Measurements from ENCODE around the gene NR2C1. TPM values are rescaled to one million over a fixed set of nuclear protein-coding genes. Genes with fewer than 3 reads are reported as not detected.

Gene NR2C1
- total and polyA plus RNA-seq, 10 of the 15 experiments (the other 5 are each of a cell fraction or from before 2014, with no cell fraction given), result 8.8 to 38.1 (median 31.3) TPM

GRCh38 chr12:95034750-95035149 is 38.7 kb downstream of the NR2C1 start:
- BruUV-seq (replicated peaks), result no TSS peak
- ChIA-PET POLR2A (no interaction called here), SMC1A (ENCODE audit: uncharacterized antibody, unreplicated experiment) (no interaction called here), RAD21 (ENCODE audit: unreplicated experiment) (no interaction called here), CTCF (no interaction called here)
- no peak overlapping the region for H3K9ac ChIP-seq (ENCODE audit: control insufficient read depth, insufficient read depth, low read length)
- no peak for DNase-seq (ENCODE audit: low read depth, low spot score)
- no peak overlapping the region for H3K4me2 ChIP-seq (ENCODE audit: control insufficient read depth, insufficient read depth)
- no peak for FAIRE-seq
- 94% methylated on average over 1 of the region's 1 CpG for WGBS (ENCODE audit: insufficient coverage, insufficient replicate concordance, low lambda C conversion rate, missing lambda C conversion rate)
- peaks cover 0 to 9% of the 10 kb centered on the region in 2 experiments; a peak in 1 of 4 replicates for H3K36me3 ChIP-seq (ENCODE audit: control insufficient read depth in 2 of 2, insufficient read depth in 2 of 2, low read length in 1 of 2)
- H2AFZ ChIP-seq (ENCODE audit: control insufficient read depth, low read depth, low read length), result no peak overlapping the region
- no peaks in the 10 kb centered on the region for H3K9me3 ChIP-seq (replicated peaks; ENCODE audit: control insufficient read depth, insufficient read depth, low read length)
- ATAC-seq, result no peak
- intact Hi-C loops (cut with micrococcal nuclease; ENCODE audit: unreplicated experiment) (no loop called here), in situ Hi-C loops (cut with MboI) (no loop called here)
- no peaks in the 10 kb centered on the region for H4K20me1 ChIP-seq (ENCODE audit: control insufficient read depth, insufficient read depth)
- H3K4me1 ChIP-seq (ENCODE audit: control insufficient read depth, insufficient read depth, low read length), result no peaks in the 10 kb centered on the region
- no peak overlapping the region for H3K4me3 ChIP-seq
- no peaks in the 10 kb centered on the region for H3K79me2 ChIP-seq (ENCODE audit: control insufficient read depth, insufficient read depth, low read length)
- no peaks in the 10 kb centered on the region for H3K27me3 ChIP-seq (replicated peaks in 1 of 2; ENCODE audit: control insufficient read depth in 2 of 2, insufficient read depth in 2 of 2, low read length in 1 of 2)
- H3K27ac ChIP-seq (ENCODE audit: control insufficient read depth, insufficient read depth), result no peak overlapping the region
- TF ChIP-seq ETV6 (conservative IDR thresholded peaks at IDR 0.05 in 1 of 2, IDR thresholded peaks at IDR 0.05 in 1 of 2; ENCODE audit: borderline replicate concordance in 1 of 2, low read depth in 1 of 2) (no peak), NRF1 (conservative IDR thresholded peaks at IDR 0.05; ENCODE audit: low read depth, low read length) (no peak), ZNF24 (IDR thresholded peaks at IDR 0.05) (no peak), RB1 (IDR thresholded peaks at IDR 0.05; ENCODE audit: borderline replicate concordance) (no peak)

- Histone ChIP-seq H3K4me2 (ENCODE audit: control insufficient read depth, insufficient read depth) (no peak overlapping the region), H3K4me3 (no peak overlapping the region), H3K27me3 (replicated peaks in 1 of 2; ENCODE audit: control insufficient read depth in 2 of 2, insufficient read depth in 2 of 2, low read length in 1 of 2) (no peaks in the 10 kb centered on the region), H3K79me2 (ENCODE audit: control insufficient read depth, insufficient read depth, low read length) (no peaks in the 10 kb centered on the region), H4K20me1 (ENCODE audit: control insufficient read depth, insufficient read depth) (no peaks in the 10 kb centered on the region), H3K9ac (ENCODE audit: control insufficient read depth, insufficient read depth, low read length) (no peak overlapping the region), H3K36me3 (ENCODE audit: control insufficient read depth in 2 of 2, insufficient read depth in 2 of 2, low read length in 1 of 2) (no peaks in the 10 kb centered on the region; a peak in 1 of 4 replicates), H2AFZ (ENCODE audit: control insufficient read depth, low read depth, low read length) (no peak overlapping the region), H3K27ac (ENCODE audit: control insufficient read depth, insufficient read depth) (no peak overlapping the region), H3K4me1 (ENCODE audit: control insufficient read depth, insufficient read depth, low read length) (no peaks in the 10 kb centered on the region), H3K9me3 (replicated peaks; ENCODE audit: control insufficient read depth, insufficient read depth, low read length) (no peaks in the 10 kb centered on the region)
- ATAC-seq, result peak; percentile 36; the same call in 1 of the 3 replicates
- intact Hi-C loops (cut with micrococcal nuclease; ENCODE audit: unreplicated experiment) (no loop called here), in situ Hi-C loops (cut with MboI) (no loop called here)
- WGBS (ENCODE audit: insufficient coverage, insufficient replicate concordance, low lambda C conversion rate, missing lambda C conversion rate), result 100% methylated on average over 2 of the region's 2 CpGs
- ChIA-PET RAD21 (ENCODE audit: unreplicated experiment) (interaction anchor here (0.6 kb wide), 1 partner anchor 316 kb away, joined by 3 read pairs; no protein-coding TSS in a partner anchor), POLR2A (no interaction called here), CTCF (interaction anchor here (0.7 kb wide), 1 partner anchor 10 kb away, joined by 3 read pairs; no protein-coding TSS in a partner anchor), SMC1A (ENCODE audit: uncharacterized antibody, unreplicated experiment) (interaction anchor here (0.7 kb wide), 1 partner anchor 219 kb away, joined by 3 read pairs; no protein-coding TSS in a partner anchor)
- BruUV-seq (replicated peaks), result no TSS peak
- no peak for FAIRE-seq
- no peak for DNase-seq (ENCODE audit: low read depth, low spot score)
- no peak for TF ChIP-seq CHD4 (IDR thresholded peaks at IDR 0.05)
- peak; percentile 36 for TF ChIP-seq RAD21 (IDR thresholded peaks at IDR 0.05; ENCODE audit: insufficient read depth, low read depth, low read length)
- TF ChIP-seq HCFC1 (IDR thresholded peaks at IDR 0.05; ENCODE audit: low read length), result no peak
- no peak for TF ChIP-seq RFX5 (IDR thresholded peaks at IDR 0.05; ENCODE audit: low read depth, low read length)
- no peak for TF ChIP-seq CREB1 (IDR thresholded peaks at IDR 0.05; ENCODE audit: low read depth)
- no peak for TF ChIP-seq POLR2A (IDR thresholded peaks at IDR 0.05; ENCODE audit: low read depth, low read length)
- no peak for TF ChIP-seq ZSCAN29 (IDR thresholded peaks at IDR 0.05)
- TF ChIP-seq BCL3 (IDR thresholded peaks at IDR 0.05; ENCODE audit: borderline replicate concordance, insufficient read depth, low read depth, low read length, poor library complexity, severe bottlenecking), result no peak
- no peak for TF ChIP-seq LARP7 (IDR thresholded peaks at IDR 0.05)
- no peak for TF ChIP-seq TAF1 (IDR thresholded peaks at IDR 0.05; ENCODE audit: borderline replicate concordance, low read depth, low read length)
- TF ChIP-seq NFIC (IDR thresholded peaks at IDR 0.05; ENCODE audit: low read depth, low read length), result no peak
- TF ChIP-seq BHLHE40 (IDR thresholded peaks at IDR 0.05; ENCODE audit: borderline replicate concordance in 1 of 2, low read depth in 2 of 2, low read length in 1 of 2), result no peak
- TF ChIP-seq ZNF384 (IDR thresholded peaks at IDR 0.05; ENCODE audit: borderline replicate concordance, low read depth, low read length), result peak; percentile 27; the same call in 1 of the 2 replicates
- TF ChIP-seq KLF5 (IDR thresholded peaks at IDR 0.05; ENCODE audit: partially characterized antibody), result no peak
These were observed 50.9 kb downstream of the NR2C1 start for GRCh38 chr12:95022477-95022876.

All from GM12878 (cell line).